Kidney epithelial cell (primary cell): ENCODE measurements around the gene FANCC. TPM values are rescaled to one million over a fixed set of nuclear protein-coding genes. Genes with fewer than 3 reads are reported as not detected.

Source experiments
- DNase-seq: peaks from one replicate; pipeline ENCODE4 v3.0.0-alpha.2; 2010; ENCODE audit warnings: low read depth
- H3K27me3 ChIP-seq: 2 replicates; pipeline ENCODE4 v1.6.0; 2011; ENCODE audit warnings: low read length; ENCODE audit not compliant: control insufficient read depth, insufficient read depth
- H3K36me3 ChIP-seq: 2 replicates; pipeline ENCODE4 v1.5.1; 2011; ENCODE audit warnings: low read length; ENCODE audit not compliant: control insufficient read depth, insufficient read depth
- H3K4me3 ChIP-seq: 2 replicates; pipeline ENCODE4 v1.5.1; 2011; ENCODE audit warnings: low read depth, mild to moderate bottlenecking, control low read depth, low read length
- CTCF ChIP-seq: IDR thresholded peaks from 2 replicates; pipeline ENCODE4 v1.5.1; 2011; ENCODE audit warnings: mild to moderate bottlenecking, moderate library complexity, low read length, control low read depth, inconsistent platforms; ENCODE audit not compliant: insufficient read depth, poor library complexity, severe bottlenecking
- total RNA-seq: library from RNA; depleted of rRNA; stranded (reverse); fragments of >200 nt; gene quantifications from 2 replicates; pipeline ENCODE4 v1.2.3, GENCODE V29; 2015

FANCC gene
- total RNA-seq, 1 donor from 2014 or later: 6.1 TPM

DNA sequence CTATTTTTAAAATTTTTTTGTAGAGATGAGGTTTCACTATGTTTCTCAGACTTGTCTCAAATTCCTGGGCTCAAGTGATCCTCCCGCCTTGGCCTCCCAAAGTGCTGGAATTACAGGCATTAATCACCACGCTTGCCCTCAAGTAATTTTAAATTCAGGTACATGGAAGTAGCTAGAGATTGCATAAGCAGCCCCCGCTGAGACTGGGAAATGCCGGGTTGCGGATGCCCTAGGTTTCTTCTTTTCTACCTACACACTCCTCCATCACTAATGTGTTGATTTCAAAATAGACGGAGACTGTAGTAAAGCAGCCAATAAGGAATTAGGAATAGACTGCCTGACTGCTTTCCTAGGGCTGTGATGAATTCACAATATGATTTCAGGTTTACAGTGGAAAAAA is 202.4 kb downstream of the FANCC start:
- DNase-seq: no peak
- Histone ChIP-seq H3K36me3 (no peaks in the 10 kb centered on the region), H3K4me3 (no peak overlapping the region), H3K27me3 (no peaks in the 10 kb centered on the region)
- TF ChIP-seq CTCF: no peak

GRCh38 chr9:95112436-95113280 is 204.9 kb downstream of the FANCC start:
- Histone ChIP-seq H3K36me3 (no peaks in the 10 kb centered on the region), H3K4me3 (no peak overlapping the region), H3K27me3 (no peaks in the 10 kb centered on the region)
- TF ChIP-seq CTCF: no peak
- no peak for DNase-seq

DNA sequence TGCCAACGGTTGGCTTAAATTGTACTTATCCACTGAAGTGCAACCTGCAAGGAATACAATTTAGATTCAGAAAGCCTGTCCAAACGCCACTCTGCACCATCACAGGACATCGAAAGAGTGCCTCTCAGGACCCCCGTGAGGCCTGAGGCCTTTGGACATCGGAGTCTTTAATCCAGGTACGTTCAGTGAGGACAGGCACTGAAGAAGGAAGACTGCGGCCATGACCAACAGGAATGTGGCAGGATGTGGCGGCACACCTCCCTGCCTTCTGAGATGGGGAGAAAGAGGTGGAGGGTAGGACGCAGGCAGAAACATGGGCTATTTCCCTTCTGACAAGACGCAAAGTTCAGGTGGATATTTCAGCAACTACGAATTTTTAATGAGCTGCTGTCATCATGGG is 205.8 kb downstream of the FANCC start:
- no peaks in the 10 kb centered on the region for H3K36me3 ChIP-seq

DNA sequence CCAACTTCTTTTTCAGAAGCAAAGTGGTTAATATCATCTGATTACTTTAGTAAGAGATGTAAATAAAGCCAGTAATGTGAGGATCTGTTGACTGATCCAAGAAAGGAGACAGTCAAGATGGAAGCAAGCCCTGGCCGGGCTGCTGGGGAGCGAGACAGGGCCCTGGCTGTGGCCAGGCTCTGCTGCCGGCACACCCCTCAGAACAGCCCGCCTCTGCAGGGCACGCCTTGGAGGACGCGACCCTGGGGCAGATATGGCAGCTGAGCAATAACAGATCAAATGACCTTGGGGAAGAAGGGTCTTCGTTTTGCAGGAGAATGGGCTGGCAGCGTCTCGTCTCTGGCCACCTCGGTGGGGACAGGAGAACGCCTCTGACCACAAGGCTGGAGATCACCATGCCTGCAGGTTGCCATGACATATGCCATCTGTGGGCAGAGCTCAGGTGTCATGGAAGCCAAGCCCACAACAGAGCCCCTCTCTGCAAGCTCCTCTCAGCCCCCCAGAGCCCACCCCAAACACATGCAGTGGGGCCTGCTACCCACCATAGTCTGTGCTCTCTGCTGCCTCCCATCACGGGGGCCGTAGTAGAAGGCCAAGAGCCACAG is 206.5 kb downstream of the FANCC start:
- DNase-seq: no peak
- no peaks in the 10 kb centered on the region for H3K36me3 ChIP-seq
- H3K4me3 ChIP-seq: no peak overlapping the region
- H3K27me3 ChIP-seq: no peaks in the 10 kb centered on the region
- TF ChIP-seq CTCF: no peak

More for the DNA sequence above, 205.8 kb downstream of the FANCC start:
- no peak for DNase-seq
- no peaks in the 10 kb centered on the region for H3K27me3 ChIP-seq
- TF ChIP-seq CTCF: no peak
- no peak overlapping the region for H3K4me3 ChIP-seq

DNA sequence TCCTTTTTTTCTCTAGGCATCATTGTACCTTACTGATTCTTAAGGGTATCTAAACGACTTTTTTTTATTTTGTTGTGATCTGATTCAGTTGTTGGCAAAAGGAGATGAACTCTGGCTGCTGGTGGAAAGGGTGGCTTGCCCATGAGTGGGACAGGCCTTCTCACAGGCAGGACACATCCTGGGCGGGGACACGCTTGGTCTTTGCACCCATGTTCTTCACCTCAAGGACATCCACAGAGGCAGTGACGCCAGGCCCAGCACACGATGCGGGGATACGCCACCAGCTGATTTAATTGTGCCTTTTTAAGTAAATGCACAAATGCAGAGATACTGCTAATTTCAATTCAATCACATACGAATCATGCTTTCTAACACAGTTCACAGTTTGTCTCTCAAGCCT is 208.1 kb downstream of the FANCC start:
- H3K4me3 ChIP-seq: no peak overlapping the region
- no peak for DNase-seq
- no peak for TF ChIP-seq CTCF
- no peaks in the 10 kb centered on the region for H3K36me3 ChIP-seq
- no peaks in the 10 kb centered on the region for H3K27me3 ChIP-seq
